NCI-H146 treated with DMSO at 0.1 percent for 48 hours (cell line): ENCODE measurements around the gene VDAC1.
"Not testable (repeated sequence)": the region's sequence is repeated elsewhere in the genome, so short reads cannot be mapped to it uniquely, and the experiment has no call there.

Experiments
- DNase-seq: peaks from one replicate; lab custom pipeline; 2025; ENCODE audit not compliant: unreplicated experiment; lab: John Stamatoyannopoulos, UW

Gene VDAC1

GRCh38 chr5:133969654-133970324, 35.0 kb downstream of the VDAC1 start:
- no peak for DNase-seq

DNA sequence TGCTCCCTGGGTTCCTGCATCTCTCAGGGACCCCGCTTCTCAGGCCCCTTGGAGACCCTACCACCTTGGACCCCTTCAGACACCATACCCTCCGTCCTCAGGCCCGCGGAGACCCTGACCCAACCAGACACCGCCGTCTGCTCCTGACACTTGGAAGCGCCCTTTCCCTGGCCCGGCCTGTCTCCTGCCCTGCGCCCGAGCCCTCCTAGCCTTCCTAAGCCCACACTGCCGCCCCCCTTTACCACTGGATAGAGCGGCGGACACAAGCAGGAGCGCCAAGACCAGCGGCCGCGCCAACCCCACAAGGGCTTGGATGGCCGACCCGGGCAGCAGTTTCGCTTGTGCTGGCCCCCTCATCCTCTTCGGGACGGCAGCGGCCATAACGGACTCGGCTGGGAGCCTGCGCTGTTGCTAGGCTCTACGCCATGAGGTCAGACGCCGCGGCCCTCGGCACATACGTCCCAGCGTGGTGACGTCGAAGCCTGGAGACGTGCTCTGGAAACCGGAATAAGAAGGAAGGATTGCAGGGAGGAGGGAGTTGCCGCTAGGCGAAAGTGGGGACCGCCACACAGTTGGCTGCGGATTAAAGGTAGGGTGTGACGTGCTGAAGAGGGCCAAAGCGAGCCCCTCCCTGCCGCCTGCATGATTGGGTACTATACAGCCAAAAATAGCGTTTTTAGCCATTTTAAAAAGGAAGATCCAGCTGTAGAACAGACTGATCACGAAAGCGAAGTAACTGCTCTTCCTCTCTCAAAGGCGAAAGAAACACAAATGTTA, 36.4 kb downstream of the VDAC1 start, which contains the start of gene C5orf15:
TSS of gene C5orf15 (minus strand) at position 422 of the 777 bp plus-strand sequence. CDS start at position 381, 41 bp downstream.
- peak; percentile 80 for DNase-seq

GRCh38 chr5:133967698-133968203, 37.0 kb downstream of the VDAC1 start:
- DNase-seq = no peak

DNA sequence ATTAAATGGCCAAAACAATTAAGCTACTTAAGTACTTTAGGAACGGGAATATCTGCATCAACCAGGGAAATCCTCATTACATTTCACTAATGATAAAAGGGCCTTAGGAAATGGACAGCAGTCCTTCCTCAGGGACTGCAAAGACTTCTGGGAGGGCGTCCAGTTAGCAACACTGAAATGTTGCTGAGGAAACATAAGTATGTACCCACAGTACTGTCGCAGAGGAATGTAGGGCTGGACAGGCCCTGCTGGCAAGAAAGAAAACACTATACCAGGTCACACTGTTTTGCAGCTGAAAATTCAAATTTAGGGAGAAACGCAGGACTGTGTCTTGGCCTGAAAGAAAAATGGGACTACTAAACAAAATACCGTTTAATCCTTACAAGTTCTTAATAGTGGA, 37.7 kb downstream of the VDAC1 start:
- DNase-seq = no peak

DNA sequence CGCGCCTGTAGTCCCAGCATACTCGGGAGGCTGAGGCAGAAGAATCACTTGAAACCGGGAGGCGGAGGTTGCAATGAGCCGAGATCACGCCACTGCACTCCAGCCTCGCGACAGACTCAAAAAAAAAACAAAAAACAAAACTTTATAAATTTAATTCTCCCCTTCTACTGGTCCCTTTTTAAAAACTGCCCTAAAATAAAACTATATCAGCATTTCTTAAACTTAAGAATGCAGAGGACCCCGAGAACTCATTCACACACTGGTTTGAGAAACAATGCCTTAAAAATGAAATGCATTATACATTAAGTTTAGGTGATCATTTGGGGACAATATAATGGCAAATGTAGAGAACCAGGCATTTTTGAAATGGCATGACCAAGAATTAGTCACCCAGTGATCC, 38.7 kb downstream of the VDAC1 start:
- no peak for DNase-seq

- DNase-seq = no peak
These were observed 41.2 kb downstream of the VDAC1 start for GRCh38 chr5:133963493-133964128.

DNA sequence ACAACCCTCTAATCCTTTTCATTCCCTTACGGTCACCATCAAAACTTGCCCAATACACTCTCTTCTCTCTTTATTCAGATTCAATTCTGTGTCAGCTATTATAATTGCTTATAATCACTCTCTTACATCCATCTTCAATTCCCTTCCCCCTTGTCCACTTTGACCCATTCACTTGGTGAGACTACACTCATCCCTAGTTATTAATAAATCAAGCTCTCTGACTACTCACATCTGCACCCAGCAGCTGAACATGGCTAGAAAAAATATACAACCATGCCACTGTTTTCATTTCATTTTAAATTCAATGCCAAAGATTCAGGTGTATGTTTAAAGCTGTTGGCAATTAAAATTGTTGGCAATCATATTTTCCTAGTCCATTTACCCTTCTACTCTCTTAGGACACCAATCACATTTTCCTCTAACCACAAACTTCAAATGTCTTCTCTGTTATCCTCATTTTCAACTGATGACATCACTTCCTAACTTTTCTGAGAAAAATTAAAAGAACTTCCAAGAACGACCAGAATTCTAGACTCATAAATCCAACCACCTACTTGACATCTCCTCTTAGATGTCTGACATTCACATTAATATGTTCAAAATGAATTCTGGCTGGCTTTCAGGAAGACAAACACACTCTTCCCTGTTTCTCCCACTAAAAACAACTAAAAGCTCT, 41.8 kb downstream of the VDAC1 start:
- no peak for DNase-seq

- DNase-seq = no peak
These were observed 42.6 kb downstream of the VDAC1 start for GRCh38 chr5:133962131-133962530.

GRCh38 chr5:133959643-133960042, 45.1 kb downstream of the VDAC1 start:
- no peak for DNase-seq

- DNase-seq = no peak
These were observed 47.2 kb downstream of the VDAC1 start for GRCh38 chr5:133957591-133957990.

DNA sequence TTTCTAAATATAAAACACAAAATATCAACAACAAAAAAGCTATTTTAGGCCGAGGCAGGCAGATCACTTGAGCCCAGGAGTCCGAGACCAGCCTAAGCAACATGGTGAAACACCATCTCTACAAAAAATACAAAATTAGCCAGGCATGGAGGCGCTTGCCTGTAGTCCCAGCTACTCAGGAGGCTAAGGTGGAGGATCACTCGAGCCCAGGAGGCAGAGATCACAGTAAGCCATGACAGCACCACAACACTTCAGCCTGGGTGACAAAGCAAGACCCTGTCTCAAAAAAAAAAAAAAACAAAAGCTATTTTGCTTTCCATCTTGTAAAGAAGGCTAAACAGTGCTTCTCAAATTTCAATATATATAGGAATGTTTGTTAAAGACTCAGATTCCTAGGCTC, 47.7 kb downstream of the VDAC1 start:
- DNase-seq = no peak

DNA sequence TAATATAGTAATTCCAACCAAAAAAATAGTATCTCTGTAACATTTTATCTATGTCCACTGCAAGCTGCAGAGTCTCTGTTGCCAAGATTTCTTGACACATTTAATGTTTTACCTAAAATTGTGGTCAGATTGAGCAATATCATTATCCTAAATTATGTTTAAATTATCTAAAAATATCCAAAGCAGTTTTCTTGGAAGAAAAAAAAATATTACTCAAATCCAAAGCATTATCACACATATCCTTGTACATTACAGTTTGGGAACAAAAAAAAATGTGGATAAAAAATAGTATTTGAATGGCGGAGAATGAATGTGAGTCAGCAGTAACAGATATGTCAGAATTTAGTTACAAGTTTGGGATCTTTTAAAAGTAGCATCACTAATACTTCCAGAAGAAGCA, 48.6 kb downstream of the VDAC1 start:
- DNase-seq = not testable (repeated sequence)

DNA sequence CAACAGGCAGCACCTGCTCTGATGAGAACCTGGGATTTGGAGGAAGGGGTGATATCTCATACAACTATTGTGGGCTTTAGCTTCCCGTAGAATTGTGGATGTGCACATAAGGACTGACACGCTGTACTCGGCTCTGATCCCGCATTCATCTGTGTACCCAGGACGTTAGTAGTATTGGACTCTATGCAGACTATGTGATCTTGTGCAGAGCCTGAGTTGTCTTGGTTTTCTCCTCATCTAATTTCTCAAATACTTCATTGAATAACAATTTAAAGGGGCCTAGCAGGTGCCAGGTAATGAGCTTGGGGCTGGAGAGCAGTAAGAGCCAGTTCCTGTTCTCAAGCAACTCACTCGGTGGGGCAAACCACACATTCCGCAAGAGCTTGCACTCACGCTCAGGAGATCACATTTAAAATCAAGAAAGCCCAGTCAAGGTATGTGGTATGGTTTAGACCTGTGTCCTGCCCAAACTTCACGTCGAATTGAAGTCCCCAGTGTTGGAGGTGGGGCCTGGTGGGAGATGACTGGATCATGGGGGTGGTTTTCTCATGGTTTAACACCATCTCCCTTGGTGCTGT, 51.1 kb downstream of the VDAC1 start:
- no peak for DNase-seq

DNA sequence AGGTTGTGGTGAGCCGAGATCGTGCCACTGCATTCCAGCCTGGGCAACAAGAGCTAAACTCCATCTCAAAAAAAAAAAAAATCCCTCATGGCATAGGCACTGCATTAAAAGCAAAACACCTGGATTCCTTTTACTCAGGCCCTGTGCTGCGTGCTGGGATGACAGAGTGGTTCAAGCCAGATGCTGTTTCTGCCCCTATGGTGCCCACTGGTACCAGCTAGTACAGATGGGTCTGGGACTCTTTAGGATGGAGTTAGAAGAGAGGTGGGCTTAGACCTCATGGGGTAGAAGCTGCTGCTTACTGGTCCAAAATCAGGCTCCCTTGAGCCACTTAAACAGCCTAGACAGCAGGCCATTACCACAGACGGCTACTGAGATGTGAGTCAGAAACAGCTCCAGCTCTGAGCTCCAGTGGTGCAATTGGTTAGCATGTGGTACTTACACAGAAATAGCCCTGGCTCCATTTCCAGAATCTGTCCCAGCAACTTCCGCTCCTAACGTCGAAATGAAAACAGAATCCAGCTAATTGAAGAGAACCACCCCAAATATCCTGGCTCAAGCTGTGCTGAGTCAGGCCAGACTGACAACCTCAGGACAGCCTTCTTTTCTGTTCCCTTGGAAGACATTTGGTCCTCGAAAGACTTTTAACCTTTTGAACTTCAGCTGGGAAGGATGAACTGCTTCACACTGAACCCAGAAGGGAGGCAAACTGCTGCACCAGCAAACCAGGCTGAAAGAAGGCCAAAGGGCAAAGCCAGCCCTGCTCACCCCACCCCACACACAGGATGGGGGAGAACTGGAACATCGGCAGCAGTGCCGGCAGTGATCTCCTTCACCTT, 51.8 kb downstream of the VDAC1 start:
- DNase-seq = no peak

GRCh38 chr5:133950821-133951612, 53.8 kb downstream of the VDAC1 start:
- no peak for DNase-seq

GRCh38 chr5:133948721-133949120, 56.1 kb downstream of the VDAC1 start:
- DNase-seq = no peak

DNA sequence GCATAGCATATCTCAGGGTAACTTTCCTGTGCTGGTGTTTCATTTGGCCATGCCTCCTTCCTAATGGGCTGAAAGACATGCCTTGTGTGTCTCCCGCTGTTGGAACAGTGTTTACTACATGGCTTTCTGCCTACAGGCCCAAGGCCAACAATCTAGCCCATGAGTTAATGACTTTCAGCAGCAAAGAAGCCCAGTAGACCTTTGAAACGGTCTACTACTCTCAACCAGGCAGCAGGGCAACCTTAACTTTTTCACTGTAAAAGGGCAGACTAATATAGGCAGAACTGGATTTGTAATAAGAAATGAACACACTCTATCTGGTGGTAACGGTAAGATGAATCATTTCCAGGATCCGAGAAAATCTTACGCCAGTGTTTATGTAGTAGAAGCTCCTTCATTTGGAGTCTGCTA, 57.3 kb downstream of the VDAC1 start:
- no peak for DNase-seq

DNA sequence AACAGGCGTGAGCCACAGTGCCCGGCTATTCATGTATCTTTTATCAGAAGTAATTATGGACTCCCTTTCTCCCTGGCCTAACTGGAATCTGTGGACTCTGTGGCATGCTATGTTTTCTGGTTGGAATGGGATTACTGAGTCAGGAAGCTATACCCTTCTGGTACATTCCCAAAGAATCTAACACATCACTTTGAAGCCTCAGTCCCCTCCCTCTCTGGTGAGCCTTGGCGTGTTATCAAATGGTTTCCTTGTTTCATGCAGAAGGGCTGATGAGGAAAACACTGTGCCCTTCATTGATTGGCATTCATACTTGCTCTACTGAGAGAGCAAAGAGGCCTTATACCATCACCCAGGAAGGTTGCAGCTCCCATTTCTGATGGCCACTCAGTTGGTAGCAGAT, 59.2 kb downstream of the VDAC1 start:
- no peak for DNase-seq
